Keratinocyte (primary cell): ENCODE measurements around the gene SBNO2. TPM values are rescaled to one million over a fixed set of nuclear protein-coding genes. Genes with fewer than 3 reads are reported as not detected.

Experiments used
- DNase-seq: peaks from one replicate; pipeline ENCODE4 v3.0.0-alpha.2; 2011; ENCODE audit warnings: low read depth, missing footprints, low spot score
- FAIRE-seq: peaks from 2 replicates; lab custom pipeline; 2011; peaks lifted over from hg19 to GRCh38; lab: Jason Lieb, UNC
- H2AFZ ChIP-seq: 2 replicates; pipeline ENCODE4 v1.6.0; 2012; ENCODE audit warnings: low read length, control low read depth, inconsistent platforms; ENCODE audit not compliant: control insufficient read depth
- H3K27ac ChIP-seq: 2 replicates; pipeline ENCODE4 v1.5.1; 2011; ENCODE audit warnings: low read length; ENCODE audit not compliant: control insufficient read depth, insufficient read depth
- H3K27me3 ChIP-seq: 3 replicates; pipeline ENCODE4 v1.6.0; 2011; ENCODE audit warnings: low read length; ENCODE audit not compliant: control insufficient read depth, insufficient read depth; ENCODE audit errors: extremely low read depth
- H3K36me3 ChIP-seq, 2 experiments: 2 replicates in 1 of 2; 3 replicates in 1 of 2; pipeline ENCODE4 v1.5.1; 2011; ENCODE audit warnings: low read length in 2 of 2, mild to moderate bottlenecking in 1 of 2; ENCODE audit not compliant: control insufficient read depth in 2 of 2, insufficient read depth in 2 of 2; ENCODE audit errors: extremely low read depth in 1 of 2
- H3K4me1 ChIP-seq: 3 replicates; pipeline ENCODE4 v1.5.1; 2011; ENCODE audit warnings: low read length; ENCODE audit not compliant: control insufficient read depth, insufficient read depth; ENCODE audit errors: extremely low read depth
- H3K4me2 ChIP-seq: 3 replicates; pipeline ENCODE4 v1.6.0; 2011; ENCODE audit warnings: low read depth, low read length; ENCODE audit not compliant: control insufficient read depth, insufficient read depth; ENCODE audit errors: extremely low read depth
- H3K4me3 ChIP-seq, 3 experiments: fragments of 200-600 bp in 1 of 3; sonication (generic) in 1 of 3; 2 replicates in 2 of 3; 3 replicates in 1 of 3; pipeline ENCODE4 v1.5.1; 2011 to 2016; ENCODE audit warnings: low read length in 3 of 3, mild to moderate bottlenecking in 3 of 3, control low read depth in 2 of 3, inconsistent platforms in 1 of 3, low read depth in 1 of 3, mixed read lengths in 1 of 3, mixed run types in 1 of 3, moderate library complexity in 1 of 3; ENCODE audit not compliant: control insufficient read depth in 2 of 3, insufficient read depth in 2 of 3; ENCODE audit errors: extremely low read depth in 1 of 3
- H3K79me2 ChIP-seq: 2 replicates; pipeline ENCODE4 v1.6.0; 2012; ENCODE audit warnings: low read length; ENCODE audit not compliant: control insufficient read depth, insufficient read depth
- H3K9ac ChIP-seq: 3 replicates; pipeline ENCODE4 v1.6.0; 2011; ENCODE audit warnings: low read length; ENCODE audit not compliant: control insufficient read depth, insufficient read depth; ENCODE audit errors: extremely low read depth
- H3K9me1 ChIP-seq: 3 replicates; pipeline ENCODE4 v1.6.0; 2011; ENCODE audit warnings: low read length; ENCODE audit not compliant: control insufficient read depth, insufficient read depth; ENCODE audit errors: extremely low read depth
- H3K9me3 ChIP-seq: 2 replicates; pipeline ENCODE4 v1.5.1; 2012; ENCODE audit warnings: low read depth, low read length; ENCODE audit not compliant: control insufficient read depth
- H4K20me1 ChIP-seq: 3 replicates; pipeline ENCODE4 v1.6.0; 2011; ENCODE audit warnings: low read length; ENCODE audit not compliant: control insufficient read depth, insufficient read depth; ENCODE audit errors: extremely low read depth
- CTCF ChIP-seq, 3 experiments: IDR thresholded peaks in 1 of 3; conservative IDR thresholded peaks in 1 of 3; optimal IDR thresholded peaks in 1 of 3; 2 replicates in 2 of 3; 3 replicates in 1 of 3; pipeline versions ENCODE3 to v1.5.1; 2011; ENCODE audit warnings: low read length in 3 of 3, mild to moderate bottlenecking in 3 of 3, moderate library complexity in 2 of 3, control low read depth in 1 of 3, inconsistent platforms in 1 of 3; ENCODE audit not compliant: insufficient read depth in 2 of 3; ENCODE audit errors: extremely low read depth in 1 of 3
- EZH2 ChIP-seq: IDR thresholded peaks from one replicate; pipeline ENCODE4 v1.6.1; 2012; ENCODE audit warnings: inconsistent platforms, mild to moderate bottlenecking, low read length, moderate library complexity
- dilution Hi-C: fragments of 300-500 bp; cut with MboI; formaldehyde crosslinking; loops from one replicate; pipeline ENCODE4 v1.7.0; 2020; ENCODE audit warnings: low sequenced_read_pairs; ENCODE audit not compliant: extremely low pct_ligation_motif_present
- polyA plus RNA-seq, 5 experiments: library from polyadenylated mRNA; depleted of rRNA in 3 of 5; stranded (reverse) in 3 of 5; stranded (forward) in 1 of 5; unstranded in 1 of 5; fragments of >200 nt; gene quantifications; 1 replicate in 1 of 5; 2 replicates in 3 of 5; 3 replicates in 1 of 5; pipeline versions ENCODE4 v1.2.1 to v1.2.3, GENCODE V29; 2011 to 2012; ENCODE audit warnings: missing spikeins in 2 of 5, low read depth in 1 of 5, low replicate concordance in 1 of 5

The SBNO2 gene
- polyA plus RNA-seq, 1 donor (not counting 4 experiments of a cell fraction or from before 2014, with no cell fraction given) = 10.9 TPM

- H3K27me3 ChIP-seq = no peaks in the 10 kb centered on the region
- no peak overlapping the region for H3K4me3 ChIP-seq
- H3K79me2 ChIP-seq = peaks cover 36% of the 10 kb centered on the region
- H2AFZ ChIP-seq = no peak overlapping the region
- no peaks in the 10 kb centered on the region for H3K9me1 ChIP-seq
- H3K27ac ChIP-seq = no peak overlapping the region
- H3K9ac ChIP-seq = no peak overlapping the region
- dilution Hi-C loops = no loop called here
- H3K36me3 ChIP-seq = peaks cover 32 to 34% of the 10 kb centered on the region in 2 experiments
- H3K9me3 ChIP-seq = no peaks in the 10 kb centered on the region
- DNase-seq (no peak), FAIRE-seq (no peak)
- no peaks in the 10 kb centered on the region for H3K4me1 ChIP-seq
- H4K20me1 ChIP-seq = no peaks in the 10 kb centered on the region
- TF ChIP-seq CTCF (optimal IDR thresholded peaks at IDR 0.05 in 1 of 3, IDR thresholded peaks at IDR 0.05 in 1 of 3, conservative IDR thresholded peaks at IDR 0.05 in 1 of 3; ENCODE audit: extremely low read depth in 1 of 3, insufficient read depth in 2 of 3, low read length in 3 of 3) = no peak
- no peak for TF ChIP-seq EZH2
- H3K4me2 ChIP-seq = no peak overlapping the region
These were observed 24.6 kb downstream of the SBNO2 start for GRCh38 chr19:1149259-1150045.

- Histone ChIP-seq H3K4me2 (no peak overlapping the region), H3K4me3 (no peak overlapping the region), H3K36me3 (peaks cover 37 to 45% of the 10 kb centered on the region in 2 experiments)
These were observed 26.0 kb downstream of the SBNO2 start for GRCh38 chr19:1147934-1148549.

More at GRCh38 chr19:1147934-1148549, 26.0 kb downstream of the SBNO2 start:
- H3K9me1 ChIP-seq = no peaks in the 10 kb centered on the region
- H2AFZ ChIP-seq = no peak overlapping the region
- no peaks in the 10 kb centered on the region for H3K9me3 ChIP-seq
- no peaks in the 10 kb centered on the region for H3K4me1 ChIP-seq
- peaks cover 33% of the 10 kb centered on the region for H3K79me2 ChIP-seq
- no peak for FAIRE-seq
- no peak overlapping the region for H3K27ac ChIP-seq
- no peaks in the 10 kb centered on the region for H4K20me1 ChIP-seq
- H3K27me3 ChIP-seq = no peaks in the 10 kb centered on the region
- no peak overlapping the region for H3K9ac ChIP-seq
- dilution Hi-C loops = no loop called here
- DNase-seq = no peak
- TF ChIP-seq CTCF (optimal IDR thresholded peaks at IDR 0.05 in 1 of 3, IDR thresholded peaks at IDR 0.05 in 1 of 3, conservative IDR thresholded peaks at IDR 0.05 in 1 of 3; ENCODE audit: extremely low read depth in 1 of 3, insufficient read depth in 2 of 3, low read length in 3 of 3) (no peak), EZH2 (no peak)
